ENCODE measurements around the gene P2RX6. TPM values are rescaled to one million over a fixed set of nuclear protein-coding genes. Genes with fewer than 3 reads are reported as not detected.

P2RX6 gene
- total RNA-seq, 6 donors from 2014 or later = 0.39 to 22.0 (median 0.65) TPM

GRCh38 chr22:21029486-21030025, 14.6 kb downstream of the P2RX6 start:
- DNase-seq = no peak
- TF ChIP-seq POLR2AphosphoS5 (IDR thresholded peaks at IDR 0.05) (no peak), EP300 (IDR thresholded peaks at IDR 0.05) (no peak), CTCF (IDR thresholded peaks at IDR 0.05) (no peak), POLR2A (IDR thresholded peaks at IDR 0.05) (no peak)
- WGBS, 2 donors = 63 to 70% methylated on average over 6 to 8 of the region's 12 CpGs
- peaks cover 0 to 10% (median 1%) of the 10 kb centered on the region in 4 donors for H3K27me3 ChIP-seq
- H3K36me3 ChIP-seq = no peaks in the 10 kb centered on the region
- H3K4me1 ChIP-seq = peaks cover 9 to 18% (median 12%) of the 10 kb centered on the region in 4 donors
- H3K9me3 ChIP-seq = no peaks in the 10 kb centered on the region
- H3K4me3 ChIP-seq = no peak overlapping the region
- no peak overlapping the region for H3K27ac ChIP-seq
- ATAC-seq (ENCODE audit: low FRiP score in 2 of 2) = no peak

DNA sequence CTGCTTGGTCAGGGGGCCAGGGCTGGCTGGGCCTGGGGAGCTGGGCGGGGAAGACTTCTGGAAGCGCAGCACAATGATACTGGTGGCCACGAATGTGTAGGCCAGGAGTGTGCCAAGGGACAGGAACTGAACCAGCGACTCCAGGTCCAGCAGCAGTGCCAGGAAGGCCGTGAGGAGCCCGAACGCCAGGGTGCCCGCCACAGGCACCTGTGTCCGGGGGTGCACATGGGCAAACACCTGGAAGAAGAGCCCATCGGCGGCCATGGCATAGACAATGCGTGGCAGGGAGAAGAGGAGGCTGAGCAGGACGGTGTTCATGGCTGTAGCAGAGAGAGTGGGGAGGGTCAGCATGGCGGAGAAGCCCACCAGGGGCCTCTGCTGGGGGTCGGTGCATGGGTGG, 15.1 kb downstream of the P2RX6 start:
- DNase-seq (no peak), ATAC-seq (ENCODE audit: low FRiP score in 2 of 2) (no peak)
- Histone ChIP-seq H3K9me3 (no peaks in the 10 kb centered on the region), H3K27ac (no peak overlapping the region), H3K27me3 (peaks cover 0 to 10% (median 1%) of the 10 kb centered on the region in 4 donors), H3K36me3 (no peaks in the 10 kb centered on the region), H3K4me1 (peaks cover 9 to 18% (median 12%) of the 10 kb centered on the region in 4 donors), H3K4me3 (no peak overlapping the region)
- WGBS, 2 donors = 81 to 88% methylated on average over 13 to 15 of the region's 15 CpGs
- TF ChIP-seq EP300 (IDR thresholded peaks at IDR 0.05) (no peak), CTCF (IDR thresholded peaks at IDR 0.05) (no peak), POLR2A (IDR thresholded peaks at IDR 0.05) (no peak), POLR2AphosphoS5 (IDR thresholded peaks at IDR 0.05) (no peak)

GRCh38 chr22:21030621-21031544, 15.9 kb downstream of the P2RX6 start:
- peaks cover 9 to 18% (median 12%) of the 10 kb centered on the region in 4 donors for H3K4me1 ChIP-seq
- no peaks in the 10 kb centered on the region for H3K9me3 ChIP-seq
- peak in 1 of 2 donors; percentile 83 for DNase-seq
- no peaks in the 10 kb centered on the region for H3K36me3 ChIP-seq
- WGBS, 2 donors = 91 to 95% methylated on average over 26 to 40 of the region's 40 CpGs
- H3K4me3 ChIP-seq = no peak overlapping the region
- no peak for ATAC-seq (ENCODE audit: low FRiP score in 2 of 2)
- TF ChIP-seq EP300 (IDR thresholded peaks at IDR 0.05) = no peak
- TF ChIP-seq POLR2A (IDR thresholded peaks at IDR 0.05) = no peak
- TF ChIP-seq CTCF (IDR thresholded peaks at IDR 0.05) = no peak
- no peak for TF ChIP-seq POLR2AphosphoS5 (IDR thresholded peaks at IDR 0.05)
- no peak overlapping the region for H3K27ac ChIP-seq
- H3K27me3 ChIP-seq = peaks cover 0 to 10% (median 1%) of the 10 kb centered on the region in 4 donors

DNA sequence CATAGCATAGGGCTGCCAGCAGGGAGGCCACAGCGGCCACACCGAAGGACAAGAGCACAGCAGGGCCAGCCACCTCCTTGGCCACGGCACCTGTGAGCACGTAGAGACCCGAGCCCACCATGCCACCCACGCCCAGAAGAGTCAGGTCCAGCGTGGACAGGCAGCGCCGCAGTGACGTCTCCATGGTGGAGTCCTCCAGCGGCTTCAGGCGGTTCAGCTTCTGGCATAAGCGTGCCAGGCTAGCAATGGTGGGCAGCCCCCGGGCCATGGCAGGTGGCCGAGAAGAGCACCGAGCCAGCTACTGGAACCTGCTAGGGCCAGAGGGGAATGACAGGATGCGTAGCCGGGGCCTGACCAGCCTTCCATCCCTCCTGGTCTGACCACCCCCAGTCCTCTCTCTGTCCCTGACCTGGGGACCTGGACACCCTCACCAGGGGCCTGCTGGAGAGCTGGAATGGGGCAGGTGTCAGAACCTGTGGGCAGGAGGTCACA, 16.6 kb downstream of the P2RX6 start:
- Histone ChIP-seq H3K36me3 (no peaks in the 10 kb centered on the region), H3K9me3 (no peaks in the 10 kb centered on the region), H3K27ac (no peak overlapping the region), H3K4me3 (peak overlapping the region in 2 of 4 donors; percentile 22 to 40), H3K27me3 (peaks cover 0 to 10% (median 1%) of the 10 kb centered on the region in 4 donors), H3K4me1 (peaks cover 9 to 18% (median 12%) of the 10 kb centered on the region in 4 donors)
- DNase-seq (no peak), ATAC-seq (ENCODE audit: low FRiP score in 2 of 2) (no peak)
- TF ChIP-seq POLR2AphosphoS5 (IDR thresholded peaks at IDR 0.05) = no peak
- TF ChIP-seq POLR2A (IDR thresholded peaks at IDR 0.05) = no peak
- no peak for TF ChIP-seq EP300 (IDR thresholded peaks at IDR 0.05)
- TF ChIP-seq CTCF (IDR thresholded peaks at IDR 0.05) = no peak
- WGBS, 2 donors = 91 to 94% methylated on average over 10 to 18 of the region's 18 CpGs
